Embryonic facial prominence (tissue), 1 donor: ENCODE data around the gene APH1B.
"Not testable (repeated sequence)": the region's sequence is repeated elsewhere in the genome, so short reads cannot be mapped to it uniquely, and the experiment has no call there.

Experiments used
- DNase-seq: peaks from one replicate; pipeline ENCODE4 v3.0.0-alpha.2; 2016; ENCODE audit errors: extremely low spot score

APH1B gene

DNA sequence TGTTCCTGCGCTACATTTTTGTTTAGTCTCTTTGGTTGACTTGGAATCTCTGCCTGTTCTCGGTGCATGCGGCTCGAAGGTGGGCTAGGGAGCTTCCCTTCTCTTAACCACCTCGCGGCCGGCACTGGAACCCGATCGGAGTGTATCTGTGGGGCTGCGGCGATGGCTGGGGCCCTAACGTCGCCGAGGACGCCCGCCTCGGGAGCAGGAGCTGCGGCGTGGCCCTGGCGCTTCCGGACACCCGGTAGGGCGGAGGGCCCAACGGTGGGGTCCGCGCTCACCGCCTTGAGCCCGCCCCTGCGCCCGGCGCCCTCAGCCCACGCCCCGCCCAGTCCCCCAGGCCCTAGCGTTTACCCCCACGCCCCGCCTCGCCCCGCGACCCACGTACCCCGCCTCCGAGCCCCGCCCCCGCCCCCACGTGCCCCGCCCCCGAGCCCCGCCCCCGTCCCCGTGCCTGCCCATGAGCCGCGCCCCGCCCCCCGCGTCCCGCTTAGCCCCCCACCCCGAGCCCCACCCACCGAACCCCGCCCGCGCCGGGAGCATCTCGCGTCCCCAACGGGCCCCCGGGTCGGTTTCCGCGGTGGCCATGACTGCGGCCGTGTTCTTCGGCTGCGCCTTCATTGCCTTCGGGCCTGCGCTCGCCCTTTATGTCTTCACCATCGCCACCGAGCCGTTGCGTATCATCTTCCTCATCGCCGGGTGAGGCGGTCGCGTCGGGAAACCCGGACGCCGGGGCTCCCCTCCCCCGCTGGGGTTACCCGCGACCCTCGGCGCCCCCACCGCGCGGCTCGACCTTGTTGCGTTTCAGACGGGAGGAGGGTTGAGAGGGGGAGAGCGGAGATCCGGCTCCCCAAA, at the start of gene APH1B:
Gene APH1B (plus strand): TSS at position 568 of the 855 bp plus-strand sequence. CDS start 19 bp downstream, at position 587.
- peak; percentile 40 for DNase-seq

DNA sequence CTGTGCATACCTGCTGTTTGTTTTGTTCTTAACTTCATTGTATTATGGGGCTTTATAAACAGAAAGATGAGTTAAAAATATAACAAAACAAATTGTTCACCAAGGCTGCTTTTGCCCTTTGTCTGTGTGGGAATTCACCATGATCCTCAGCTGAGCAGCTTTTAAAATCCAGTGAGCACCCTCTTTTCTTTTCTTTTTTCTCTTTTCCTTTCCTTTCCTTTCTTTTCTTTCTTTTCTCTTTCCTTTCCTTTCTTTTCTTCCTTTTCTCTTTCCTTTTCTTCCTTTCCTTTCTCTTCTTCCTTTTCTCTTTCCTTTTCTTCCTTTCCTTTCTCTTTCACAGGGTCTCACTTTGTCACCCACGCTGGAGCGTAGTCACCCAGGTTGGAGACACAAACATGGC, 49.7 kb upstream of the APH1B start:
- no peak for DNase-seq

DNA sequence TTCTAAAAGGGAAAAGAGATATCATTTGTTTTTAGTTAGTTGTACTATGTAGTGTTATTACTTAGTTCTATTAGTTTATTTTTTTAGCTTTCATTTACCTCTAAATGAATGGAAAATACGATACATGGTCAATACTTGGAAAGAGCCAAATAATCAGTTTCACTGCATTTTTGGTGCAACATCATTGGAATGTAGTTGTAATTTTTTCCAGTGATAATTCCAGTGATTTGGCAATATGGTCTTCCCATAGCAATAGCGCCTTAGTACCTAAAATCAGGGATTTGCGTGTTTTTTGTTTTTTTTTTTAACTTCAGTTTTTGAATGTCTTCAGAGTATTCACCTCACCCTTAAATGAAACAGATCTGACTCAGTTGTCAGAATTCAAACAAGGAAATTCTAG, 46.2 kb upstream of the APH1B start:
- DNase-seq, result no peak

DNA sequence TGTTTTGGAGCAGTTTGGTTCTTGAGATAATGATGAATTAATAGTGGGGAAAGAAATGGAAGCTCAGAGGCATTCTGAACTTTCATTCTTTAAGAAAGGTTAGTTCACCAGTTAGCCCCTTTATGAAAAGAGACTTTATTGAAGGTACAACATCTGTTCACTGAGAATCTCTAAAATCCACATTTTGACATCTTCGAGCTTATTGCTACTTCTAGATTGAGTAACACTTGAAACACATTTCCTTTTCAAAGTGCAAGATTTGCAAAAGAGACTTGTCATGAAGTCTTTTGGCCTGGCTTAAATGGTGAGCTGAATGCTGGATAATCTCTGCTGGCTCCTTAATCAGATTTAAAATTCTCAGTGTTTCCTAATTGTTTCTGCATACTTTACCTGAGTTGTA, 45.7 kb upstream of the APH1B start:
- no peak for DNase-seq

DNA sequence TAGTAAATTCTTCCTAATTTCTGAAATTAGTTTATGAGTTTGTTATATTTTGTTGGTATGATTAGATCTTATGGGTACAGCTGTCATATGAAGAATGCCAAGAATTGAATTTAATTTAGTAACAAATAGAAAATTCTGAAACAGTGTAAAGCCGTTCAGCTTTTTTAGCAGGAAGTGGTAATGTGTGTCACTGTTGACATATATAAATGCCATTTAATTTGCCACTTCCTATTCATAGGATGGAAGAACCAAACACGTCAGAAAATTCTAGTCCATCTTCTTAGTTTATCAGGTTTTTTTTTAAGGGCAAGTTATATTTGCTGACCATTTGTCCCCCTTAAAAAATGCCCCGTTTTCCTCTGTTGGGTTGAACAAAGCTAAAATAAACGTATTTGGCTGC, 45.0 kb upstream of the APH1B start:
- DNase-seq, result no peak

DNA sequence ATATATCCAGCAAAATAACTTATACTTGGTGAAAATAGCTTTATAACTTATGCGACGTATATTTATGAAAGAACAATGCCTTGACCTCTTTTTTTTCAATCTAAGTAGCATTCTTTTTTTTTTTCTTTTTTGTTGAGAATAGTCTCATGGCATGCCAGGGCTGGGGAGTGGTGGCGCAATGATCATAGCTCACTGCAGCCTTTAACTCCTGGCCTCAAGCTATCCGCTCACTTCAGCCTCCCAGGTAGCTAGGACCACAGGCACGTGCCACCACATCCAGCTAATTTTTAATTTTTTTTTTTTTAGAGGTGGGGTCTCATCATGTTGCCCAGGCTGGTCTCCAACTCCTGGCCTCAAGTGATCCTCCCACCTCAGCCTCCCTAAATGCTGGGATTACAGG, 44.5 kb upstream of the APH1B start:
- DNase-seq, result no peak

DNA sequence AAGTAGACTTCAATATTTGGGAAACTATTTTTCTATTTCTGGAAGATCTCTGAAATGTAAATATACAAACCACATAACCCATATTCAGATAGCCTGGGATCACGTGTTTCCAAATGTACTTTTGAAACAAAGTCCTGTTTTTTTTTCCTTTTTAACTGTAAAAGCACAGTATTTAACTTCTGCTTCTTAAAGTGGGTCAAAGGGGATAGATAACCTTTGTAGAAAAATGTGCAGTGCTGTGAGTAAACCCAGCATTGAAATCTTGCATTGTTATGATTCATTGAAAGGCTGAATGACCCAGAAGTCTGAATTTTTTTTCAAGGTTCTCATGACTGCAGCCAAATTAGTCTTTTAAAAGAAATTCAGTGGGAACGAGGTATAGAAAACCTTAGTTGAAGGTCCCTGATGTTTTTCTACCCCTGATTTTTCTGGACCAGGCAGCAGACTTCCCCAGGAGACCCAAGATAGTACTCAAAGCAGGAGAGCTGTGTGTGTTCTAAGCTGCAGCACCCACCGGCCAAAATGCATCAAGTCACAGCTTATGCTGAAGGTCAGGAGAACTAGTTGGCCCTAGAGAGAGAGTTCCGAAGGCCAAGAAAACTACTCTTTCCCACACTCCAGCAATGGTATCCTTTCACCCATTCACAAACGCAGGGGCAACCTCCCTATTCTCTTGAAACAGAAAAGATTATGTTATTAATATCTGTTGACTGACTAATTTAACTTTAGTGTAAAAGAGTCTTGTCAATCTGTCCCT, 43.6 kb upstream of the APH1B start:
- DNase-seq, result no peak

DNA sequence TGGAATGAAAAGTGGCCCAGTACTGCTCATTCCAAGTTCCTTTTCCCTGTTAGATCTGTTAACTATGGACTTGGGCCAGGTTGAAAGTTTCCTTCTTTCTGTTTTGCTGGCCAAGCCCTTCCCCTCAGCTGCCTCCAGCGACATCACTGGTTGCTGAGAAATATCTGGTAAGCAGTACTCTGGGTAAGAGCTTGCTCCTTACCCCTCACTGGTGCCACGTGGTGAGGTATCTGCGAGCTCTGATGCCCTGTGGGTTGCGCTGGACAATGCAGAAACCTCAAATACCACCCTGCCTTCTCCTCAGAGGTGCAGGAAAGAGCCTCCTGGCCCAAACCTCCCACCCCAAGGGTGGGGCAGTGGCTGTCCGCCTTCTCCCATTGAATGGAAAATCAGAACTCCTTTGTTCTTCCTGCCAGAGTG, 42.9 kb upstream of the APH1B start:
- DNase-seq, result no peak

DNA sequence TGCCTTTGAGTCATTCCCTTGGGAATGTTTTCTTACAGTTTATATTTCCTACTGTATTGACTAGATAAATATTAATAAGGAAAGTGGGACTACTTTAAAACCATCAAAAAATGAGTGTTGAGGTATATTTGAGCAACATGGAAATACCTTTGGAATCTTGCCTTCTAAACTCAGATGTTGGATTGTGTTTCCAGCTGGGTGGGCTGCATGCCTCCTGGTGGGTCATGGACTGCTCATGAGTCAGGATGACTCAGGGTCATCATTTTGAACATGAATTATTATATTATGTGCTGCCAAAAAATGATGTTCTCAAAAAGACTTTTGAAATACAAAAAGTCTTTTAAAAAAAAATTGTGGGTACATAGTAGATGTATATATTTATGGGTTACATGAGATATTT, 41.1 kb upstream of the APH1B start:
- DNase-seq, result no peak

DNA sequence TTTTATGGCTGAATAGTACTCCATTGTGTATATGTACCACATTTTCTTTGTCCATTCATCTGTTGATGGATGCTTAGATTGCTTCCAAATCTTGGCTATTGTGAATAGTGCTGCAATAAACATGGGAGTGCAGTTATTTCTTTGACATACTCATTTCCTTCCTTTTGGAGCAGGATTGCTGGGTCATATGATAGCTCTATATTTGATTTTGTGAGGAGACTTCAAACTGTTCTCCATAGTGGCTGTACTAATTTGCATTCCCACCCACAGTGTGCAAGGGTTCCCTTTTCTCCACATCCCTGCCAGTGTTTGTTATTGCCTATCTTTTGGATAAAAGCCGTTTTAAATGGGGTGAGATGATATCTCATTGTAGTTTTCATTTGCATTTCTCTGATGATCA, 40.3 kb upstream of the APH1B start:
- not testable (repeated sequence) for DNase-seq

DNA sequence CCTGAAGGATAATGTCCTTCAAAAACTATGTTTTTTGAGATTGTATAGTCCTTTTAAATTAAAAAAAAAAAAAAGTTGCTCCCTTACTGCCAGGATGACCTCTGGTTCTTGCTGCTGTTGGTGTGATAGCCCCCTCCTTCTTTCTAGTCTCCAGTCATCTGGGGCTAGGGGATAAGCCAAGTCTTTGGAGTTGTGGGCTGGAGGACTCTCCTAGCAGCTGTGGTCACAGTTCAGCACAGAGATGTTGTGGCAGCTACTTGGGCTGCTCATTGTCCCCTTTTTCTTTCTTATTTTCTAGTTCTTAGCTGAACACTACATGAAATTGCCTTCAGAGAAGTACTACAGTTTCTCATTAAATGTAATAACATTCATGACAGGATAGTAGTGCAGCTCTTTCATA, 39.2 kb upstream of the APH1B start:
- no peak for DNase-seq

DNA sequence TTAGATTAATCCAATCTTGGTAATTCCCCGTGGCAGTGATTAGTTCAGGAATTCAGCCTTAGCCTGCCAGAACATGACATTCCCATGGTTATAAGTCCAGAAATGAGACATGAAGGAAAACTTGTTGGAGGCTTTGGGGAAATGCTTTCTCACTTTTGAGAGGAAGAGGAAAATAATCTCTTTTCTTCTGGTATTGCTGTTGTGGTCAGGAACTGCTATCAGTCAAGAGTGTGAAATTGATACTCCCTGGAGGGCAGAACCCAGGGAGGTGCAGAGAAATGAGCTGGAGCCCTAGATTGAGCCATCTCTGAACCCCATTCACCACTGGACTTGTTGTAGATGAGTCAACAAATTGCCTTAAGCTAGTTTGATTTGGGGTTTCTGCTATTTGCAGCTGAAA, 38.6 kb upstream of the APH1B start:
- DNase-seq, result no peak

DNA sequence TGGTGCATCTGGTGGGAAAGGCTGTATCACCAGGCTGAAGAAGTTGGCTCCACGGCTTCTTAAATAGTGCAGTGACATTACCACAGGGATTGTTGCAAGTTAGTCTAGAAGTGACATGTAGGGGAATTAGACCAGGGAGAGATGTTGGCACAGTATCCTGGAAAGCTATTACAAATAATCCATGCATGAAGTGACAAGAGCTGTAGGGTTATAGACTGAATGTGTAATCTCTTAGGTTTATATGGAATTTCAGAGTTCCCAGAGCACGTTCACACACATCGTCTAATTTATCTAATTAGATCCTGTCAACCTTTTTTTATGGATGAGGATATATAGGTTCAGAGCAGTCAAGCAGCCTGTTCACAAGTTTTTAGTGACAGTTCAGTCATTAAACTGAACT, 37.3 kb upstream of the APH1B start:
- no peak for DNase-seq

DNA sequence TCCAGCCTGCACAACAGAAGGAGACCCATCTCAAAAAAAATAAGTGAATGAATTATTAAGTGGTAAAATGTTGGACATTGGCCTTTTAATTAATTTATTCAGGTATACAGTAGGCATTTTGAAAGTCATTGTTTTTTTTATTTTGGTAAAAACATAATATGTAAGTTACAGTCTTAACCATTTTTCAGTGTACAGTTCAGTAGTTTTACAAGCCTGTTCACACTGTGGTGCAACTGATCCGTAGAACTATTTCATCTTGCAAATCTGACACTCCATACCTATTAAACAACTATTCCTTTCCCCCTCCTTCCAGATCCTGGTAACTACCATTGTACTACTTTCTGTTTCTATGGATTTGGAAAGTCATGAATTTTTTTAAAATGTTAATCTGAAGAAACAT, 36.1 kb upstream of the APH1B start:
- no peak for DNase-seq

DNA sequence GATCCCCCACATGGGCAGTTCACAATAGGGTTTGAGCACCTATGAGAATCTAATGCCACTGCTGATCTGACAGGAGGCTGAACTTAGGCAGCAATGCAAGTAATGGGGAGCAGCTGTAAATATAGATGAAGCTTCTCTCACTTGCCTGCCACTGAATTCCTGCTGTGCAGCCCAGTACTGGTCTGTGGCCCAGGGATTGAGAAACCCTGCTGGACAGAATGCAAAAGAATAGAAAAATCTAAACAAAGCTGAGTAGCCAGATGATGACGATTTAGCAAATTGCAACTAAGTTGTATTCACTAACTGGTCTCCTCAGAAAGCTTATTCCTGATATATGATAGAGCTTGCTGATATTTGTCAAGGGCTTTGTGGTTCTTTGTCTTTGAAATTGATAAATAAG, 34.3 kb upstream of the APH1B start:
- no peak for DNase-seq

DNA sequence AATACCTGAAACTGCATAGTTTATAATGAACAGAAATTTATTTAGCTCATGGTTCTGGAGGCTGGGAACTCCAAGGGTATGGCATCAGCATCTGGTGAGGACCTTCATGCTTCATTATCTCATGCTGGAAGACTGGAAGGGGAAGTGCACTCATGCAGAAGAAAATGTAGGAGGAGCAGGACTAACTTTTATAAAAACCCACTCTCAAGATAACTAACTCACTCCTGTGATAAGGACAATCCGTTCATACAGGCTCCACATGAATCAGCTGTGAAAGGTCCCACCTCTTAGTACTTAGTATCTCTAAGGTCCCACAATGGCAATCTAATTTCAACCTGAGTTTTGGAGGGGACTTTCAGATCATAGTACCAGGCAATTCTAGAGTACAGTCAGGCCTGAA, 33.6 kb upstream of the APH1B start:
- DNase-seq, result no peak

DNA sequence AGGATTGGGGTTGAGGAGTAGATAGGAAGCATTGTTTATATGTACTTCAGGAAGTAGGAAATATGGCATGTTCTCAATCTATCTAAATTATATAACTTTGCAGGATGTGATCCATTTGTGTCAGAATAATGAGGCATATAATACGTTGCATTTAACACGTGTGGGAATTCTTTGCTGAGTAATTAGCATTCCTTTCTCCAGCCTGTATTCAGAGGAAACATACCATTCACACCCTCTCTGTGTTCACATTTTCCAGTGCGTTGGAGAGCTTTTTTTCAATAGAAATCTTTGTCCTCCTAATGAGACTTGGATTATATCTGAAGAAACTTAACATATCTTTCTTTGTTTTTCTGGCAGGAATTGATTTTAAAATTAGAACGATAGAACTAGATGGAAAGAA, 33.0 kb upstream of the APH1B start:
- no peak for DNase-seq

DNA sequence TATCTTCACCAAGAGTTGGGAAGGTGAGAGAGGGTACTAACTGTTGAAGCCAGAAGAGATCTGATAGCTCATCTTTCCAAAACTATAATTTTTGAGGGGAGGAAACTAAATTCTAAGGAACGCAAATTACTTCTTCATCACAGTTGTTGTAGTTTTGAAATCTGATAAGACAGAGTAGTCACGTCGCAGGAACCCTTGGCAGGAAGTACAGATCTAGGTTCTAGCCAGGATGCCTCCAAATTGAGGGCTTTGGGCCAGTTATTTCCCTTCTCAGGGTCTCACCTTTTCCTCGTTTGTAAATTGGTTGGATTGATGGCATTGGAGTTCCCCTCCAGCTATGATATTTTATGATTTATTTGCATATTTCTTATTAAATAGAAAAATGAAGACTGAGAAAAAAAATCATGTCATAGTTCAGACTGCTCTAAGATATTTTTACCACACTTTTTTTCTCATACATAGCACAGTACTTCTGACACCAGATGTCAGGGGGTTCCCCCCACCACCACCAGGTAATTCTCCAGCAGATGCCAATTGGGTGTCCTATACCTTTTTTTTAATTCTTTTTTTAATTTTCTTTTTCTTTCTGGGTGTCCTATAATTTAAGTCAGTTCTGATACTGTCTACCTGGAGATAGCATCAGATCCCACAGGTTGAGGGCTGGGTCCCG, 32.3 kb upstream of the APH1B start:
- DNase-seq, result no peak

DNA sequence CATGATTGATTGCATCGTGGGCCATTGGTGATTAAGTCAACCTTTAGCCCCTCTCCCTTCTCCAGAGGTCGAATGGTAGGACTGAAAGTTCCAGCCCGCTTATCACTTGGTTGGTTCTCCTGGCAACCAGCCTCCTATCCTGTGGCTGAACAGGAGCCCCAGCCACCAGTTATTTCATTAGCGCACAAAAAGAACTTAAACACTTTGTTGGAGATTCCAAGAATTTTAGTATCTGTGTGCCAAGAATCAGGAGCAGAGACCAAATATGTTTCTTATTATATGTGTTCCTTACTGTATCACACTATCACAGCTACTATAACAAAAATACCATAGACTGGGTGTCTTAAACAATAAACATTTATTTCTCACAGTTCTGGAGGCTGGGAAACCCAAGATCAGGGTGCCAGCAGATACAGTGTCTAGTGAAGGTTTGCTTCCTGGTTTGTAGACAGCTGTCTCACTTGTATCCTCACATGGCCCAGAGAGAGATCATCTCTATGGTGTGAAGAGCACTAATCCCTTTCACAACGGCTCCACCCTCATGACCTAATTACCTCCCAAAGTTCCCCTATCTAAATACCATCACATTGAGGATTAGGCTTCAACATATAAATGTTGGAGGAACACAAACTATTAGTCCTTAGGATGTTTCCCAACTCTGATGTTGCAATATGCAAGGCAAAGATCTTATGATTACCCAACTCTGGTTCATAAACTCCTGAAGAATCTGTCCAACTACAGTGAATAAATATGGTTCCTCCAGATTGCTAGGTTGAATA, 30.5 kb upstream of the APH1B start:
- no peak for DNase-seq

DNA sequence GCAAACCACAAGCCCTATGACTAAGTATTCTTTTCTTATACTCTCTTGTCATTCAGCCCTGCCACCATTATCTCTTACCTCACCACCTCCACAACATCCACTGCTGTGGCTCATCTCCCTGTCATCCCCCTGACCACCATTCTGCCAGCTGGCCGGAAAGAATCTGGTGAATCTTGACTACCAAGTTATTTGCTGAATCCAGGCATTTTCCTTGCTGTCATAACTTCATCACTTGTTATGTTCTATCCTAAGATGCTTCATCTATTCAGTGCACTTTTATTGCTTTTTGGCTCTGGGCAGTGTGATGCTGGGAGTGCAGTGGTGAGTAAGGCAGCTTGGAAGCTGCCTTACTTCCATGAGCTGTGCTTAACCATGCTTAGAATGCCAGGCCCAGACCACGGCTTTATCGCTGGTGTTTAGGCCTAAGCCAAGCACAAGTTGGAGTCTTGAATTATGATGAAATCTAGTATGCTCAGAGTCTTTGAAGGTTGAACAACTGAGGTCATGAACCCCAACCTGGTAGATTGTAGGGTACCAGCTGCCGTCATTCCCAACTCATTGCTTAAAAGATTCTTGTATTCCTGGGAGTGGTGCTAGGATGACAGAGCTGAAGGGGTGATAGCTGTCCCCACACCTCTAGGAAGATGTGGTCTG, 27.0 kb upstream of the APH1B start:
- DNase-seq, result no peak

DNA sequence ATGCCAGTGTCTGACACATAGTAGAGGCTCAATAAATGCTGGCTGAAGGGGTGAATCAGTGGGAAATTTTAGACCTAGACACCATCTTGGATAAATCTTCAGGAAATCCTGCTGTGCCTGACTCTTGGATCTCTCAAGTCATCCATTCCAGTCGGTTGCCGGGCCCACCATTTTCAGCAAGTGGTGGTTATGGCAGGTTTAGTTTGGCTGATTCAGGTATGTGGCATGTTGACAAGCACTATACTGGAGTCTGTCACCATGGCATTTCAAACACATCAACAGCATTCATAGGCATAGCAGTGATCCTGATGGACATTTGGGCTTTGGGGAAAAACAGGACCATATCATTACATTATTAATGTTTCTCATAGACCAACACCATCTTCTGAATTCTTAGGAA, 25.7 kb upstream of the APH1B start:
- no peak for DNase-seq
